ENCODE data around the gene RPL29. TPM values are rescaled to one million over a fixed set of nuclear protein-coding genes. Genes with fewer than 3 reads are reported as not detected.

Gene RPL29
- total RNA-seq, 4 donors from 2014 or later = 786 to 1,908 (median 1,382) TPM

DNA sequence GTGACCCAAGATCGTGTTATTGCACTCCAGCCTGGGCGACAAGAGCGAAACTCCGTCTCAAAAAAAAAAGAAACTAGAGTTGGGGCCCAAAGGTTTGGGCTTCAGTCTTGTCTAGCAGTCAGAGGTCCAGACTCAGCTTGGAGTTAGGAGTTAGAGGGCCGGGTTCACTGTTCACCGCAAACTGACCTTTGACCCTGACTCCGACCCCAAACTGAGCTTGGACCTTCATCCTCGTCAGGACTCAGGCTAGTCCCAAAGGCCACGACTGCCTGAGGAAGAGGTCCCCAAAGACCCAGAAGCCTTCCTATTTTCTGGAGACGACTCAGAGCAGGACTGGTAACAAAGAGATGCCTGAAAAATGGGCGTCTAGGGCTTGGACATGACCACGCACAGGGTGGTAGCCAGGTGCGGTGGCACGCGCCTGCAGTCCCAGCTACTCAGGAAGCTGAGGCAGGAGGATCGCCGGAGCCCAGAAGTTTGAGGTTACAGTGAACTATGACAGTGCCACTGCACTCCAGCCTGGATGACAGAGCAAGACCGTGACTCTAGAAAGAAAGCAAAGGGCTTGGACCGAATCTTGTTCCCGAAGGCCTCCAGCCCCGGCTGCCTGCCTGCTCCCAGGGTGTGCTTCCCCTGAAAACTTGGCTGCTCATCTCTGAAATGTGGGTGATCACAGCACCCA is 22.8 kb upstream of the RPL29 start:
- H3K36me3 ChIP-seq = no peaks in the 10 kb centered on the region
- H3K9me3 ChIP-seq = no peaks in the 10 kb centered on the region
- H3K4me3 ChIP-seq = no peak overlapping the region
- TF ChIP-seq EP300 (IDR thresholded peaks at IDR 0.05) = no peak
- no peak for TF ChIP-seq POLR2AphosphoS5 (IDR thresholded peaks at IDR 0.05)
- TF ChIP-seq, protein P1, sequence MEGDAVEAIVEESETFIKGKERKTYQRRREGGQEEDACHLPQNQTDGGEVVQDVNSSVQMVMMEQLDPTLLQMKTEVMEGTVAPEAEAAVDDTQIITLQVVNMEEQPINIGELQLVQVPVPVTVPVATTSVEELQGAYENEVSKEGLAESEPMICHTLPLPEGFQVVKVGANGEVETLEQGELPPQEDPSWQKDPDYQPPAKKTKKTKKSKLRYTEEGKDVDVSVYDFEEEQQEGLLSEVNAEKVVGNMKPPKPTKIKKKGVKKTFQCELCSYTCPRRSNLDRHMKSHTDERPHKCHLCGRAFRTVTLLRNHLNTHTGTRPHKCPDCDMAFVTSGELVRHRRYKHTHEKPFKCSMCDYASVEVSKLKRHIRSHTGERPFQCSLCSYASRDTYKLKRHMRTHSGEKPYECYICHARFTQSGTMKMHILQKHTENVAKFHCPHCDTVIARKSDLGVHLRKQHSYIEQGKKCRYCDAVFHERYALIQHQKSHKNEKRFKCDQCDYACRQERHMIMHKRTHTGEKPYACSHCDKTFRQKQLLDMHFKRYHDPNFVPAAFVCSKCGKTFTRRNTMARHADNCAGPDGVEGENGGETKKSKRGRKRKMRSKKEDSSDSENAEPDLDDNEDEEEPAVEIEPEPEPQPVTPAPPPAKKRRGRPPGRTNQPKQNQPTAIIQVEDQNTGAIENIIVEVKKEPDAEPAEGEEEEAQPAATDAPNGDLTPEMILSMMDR (IDR thresholded peaks at IDR 0.05) = no peak
- TF ChIP-seq POLR2A (IDR thresholded peaks at IDR 0.05; ENCODE audit: low read depth) = no peak
- H3K4me1 ChIP-seq = peaks cover 45 to 64% (median 55%) of the 10 kb centered on the region in 4 donors
- peak overlapping the region; percentile 59 to 74 (median 70) for H3K27ac ChIP-seq (replicated peaks in 1 of 4)
- H3K27me3 ChIP-seq = no peaks in the 10 kb centered on the region
- WGBS = 97% methylated on average over 10 of the region's 21 CpGs
- intact Hi-C loops (cut with DNase I) = loop anchor here (5.0 kb wide), 1 partner anchor 39 kb away; the partner anchor contains the start of gene DUSP7
- no peak for DNase-seq (ENCODE audit: extremely low spot score)

DNA sequence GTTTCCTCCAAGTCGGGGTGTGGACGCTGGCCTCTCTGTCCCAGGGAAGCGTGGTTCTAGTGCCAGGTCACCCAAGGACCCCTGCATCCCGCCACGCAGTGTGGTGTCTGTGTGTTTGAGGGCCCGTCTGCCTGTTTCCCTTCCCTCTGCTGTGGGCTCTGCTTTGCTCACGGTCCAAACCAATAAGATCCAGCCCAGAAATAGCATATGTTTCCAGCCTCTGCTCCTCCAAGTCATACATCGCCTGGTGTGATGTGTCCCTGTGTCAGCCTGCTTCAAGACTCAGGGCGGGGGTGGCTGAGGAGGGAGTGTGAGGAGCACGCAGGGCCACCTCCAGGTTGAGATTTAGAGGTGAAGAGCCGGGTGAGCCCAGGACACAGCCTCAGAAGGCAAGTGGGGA is 21.9 kb upstream of the RPL29 start:
- Histone ChIP-seq H3K4me3 (no peak overlapping the region), H3K36me3 (no peaks in the 10 kb centered on the region), H3K27me3 (no peaks in the 10 kb centered on the region), H3K9me3 (no peaks in the 10 kb centered on the region), H3K4me1 (peaks cover 36 to 64% (median 46%) of the 10 kb centered on the region in 4 donors), H3K27ac (replicated peaks in 1 of 4) (peak overlapping the region; percentile 24 to 59 (median 33))
- intact Hi-C loops (cut with DNase I) = loop anchor here (5.0 kb wide), 1 partner anchor 40 kb away; the partner anchor contains the start of gene DUSP7
- WGBS = 84% methylated on average over 11 of the region's 11 CpGs
- no peak for TF ChIP-seq POLR2AphosphoS5 (IDR thresholded peaks at IDR 0.05)
- no peak for TF ChIP-seq POLR2A (IDR thresholded peaks at IDR 0.05; ENCODE audit: low read depth)
- DNase-seq (ENCODE audit: extremely low spot score) = no peak

DNA sequence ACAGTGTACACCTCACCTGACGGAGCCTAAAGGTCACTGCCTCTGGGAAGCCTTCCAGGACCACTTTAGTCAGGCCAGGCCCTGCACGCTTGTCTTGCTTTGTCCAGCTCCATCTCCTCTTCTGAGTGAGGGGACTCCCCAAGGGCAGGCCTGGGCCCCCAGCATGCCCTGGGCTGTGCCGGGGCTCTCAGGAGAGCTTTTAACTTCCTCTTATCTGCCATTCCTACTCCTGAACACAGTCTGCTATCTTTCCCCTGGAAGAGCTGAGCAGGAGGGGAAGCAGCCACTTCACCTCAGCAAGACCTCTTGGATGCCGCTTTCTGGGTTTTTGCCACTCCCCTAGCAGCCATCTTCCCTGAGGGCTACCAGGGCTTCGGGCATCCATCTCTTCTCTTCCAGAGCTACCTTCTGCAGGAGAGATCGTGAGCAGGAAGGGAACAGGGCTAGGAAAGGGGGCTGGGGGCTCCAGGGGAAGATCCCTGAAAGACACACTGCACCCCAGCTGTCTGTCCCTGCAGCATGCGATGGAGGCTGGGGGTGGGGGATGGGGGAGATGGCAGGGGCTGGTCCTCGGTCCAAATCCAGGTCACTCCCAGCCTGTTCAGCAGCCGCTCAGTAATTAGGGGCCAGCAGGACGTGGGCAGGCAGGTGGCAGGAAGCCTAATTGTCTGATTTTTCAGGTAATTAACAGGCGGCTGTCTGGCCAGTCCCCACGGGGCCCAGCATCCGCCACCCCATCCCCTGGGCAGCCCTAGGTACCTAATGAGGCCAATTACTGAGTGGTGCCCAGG is 19.9 kb upstream of the RPL29 start:
- H3K4me3 ChIP-seq = no peak overlapping the region
- H3K9me3 ChIP-seq = no peaks in the 10 kb centered on the region
- intact Hi-C loops (cut with DNase I) = loop anchor here (5.0 kb wide), 1 partner anchor 42 kb away; the partner anchor contains the start of gene DUSP7
- no peak for DNase-seq (ENCODE audit: extremely low spot score)
- no peak for TF ChIP-seq POLR2A (IDR thresholded peaks at IDR 0.05; ENCODE audit: low read depth)
- no peaks in the 10 kb centered on the region for H3K36me3 ChIP-seq
- H3K27ac ChIP-seq (replicated peaks in 1 of 4) = no peak overlapping the region
- H3K27me3 ChIP-seq = no peaks in the 10 kb centered on the region
- peaks cover 17 to 47% (median 27%) of the 10 kb centered on the region in 4 donors for H3K4me1 ChIP-seq
- WGBS = 92% methylated on average over 13 of the region's 13 CpGs

DNA sequence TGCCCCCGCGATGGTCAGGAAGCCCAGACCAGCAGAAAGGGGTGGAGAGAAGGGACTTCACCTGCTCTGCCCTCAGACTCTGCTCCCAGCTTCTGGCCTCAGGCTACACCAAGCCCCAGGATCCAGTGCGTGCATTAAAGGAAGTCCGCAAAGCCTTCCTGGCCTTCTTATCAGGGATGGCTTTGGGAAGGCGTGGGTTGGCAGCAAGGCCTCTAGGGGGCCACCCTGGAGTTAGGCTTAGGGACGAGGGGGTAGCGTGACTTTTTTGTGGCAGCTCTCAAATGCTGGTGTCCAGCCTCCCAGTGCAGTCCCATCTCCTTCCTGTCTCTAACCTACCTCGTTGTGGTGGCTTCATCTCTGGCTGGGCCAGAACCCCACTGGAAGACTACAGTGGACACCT is 18.9 kb upstream of the RPL29 start:
- no peak for TF ChIP-seq POLR2A (IDR thresholded peaks at IDR 0.05; ENCODE audit: low read depth)
- TF ChIP-seq, protein P1 (IDR thresholded peaks at IDR 0.05) = peak in 1 of 3 experiments; percentile 14
- H3K4me1 ChIP-seq = peaks cover 7 to 37% (median 16%) of the 10 kb centered on the region in 4 donors
- 94% methylated on average over 6 of the region's 8 CpGs for WGBS
- intact Hi-C loops (cut with DNase I) = loop anchor here (5.0 kb wide), 1 partner anchor 43 kb away; the partner anchor contains the start of gene DUSP7
- H3K27me3 ChIP-seq = no peaks in the 10 kb centered on the region
- H3K27ac ChIP-seq (replicated peaks in 1 of 4) = no peak overlapping the region
- no peaks in the 10 kb centered on the region for H3K9me3 ChIP-seq
- H3K36me3 ChIP-seq = no peaks in the 10 kb centered on the region
- no peak for DNase-seq (ENCODE audit: extremely low spot score)
- H3K4me3 ChIP-seq = no peak overlapping the region

DNA sequence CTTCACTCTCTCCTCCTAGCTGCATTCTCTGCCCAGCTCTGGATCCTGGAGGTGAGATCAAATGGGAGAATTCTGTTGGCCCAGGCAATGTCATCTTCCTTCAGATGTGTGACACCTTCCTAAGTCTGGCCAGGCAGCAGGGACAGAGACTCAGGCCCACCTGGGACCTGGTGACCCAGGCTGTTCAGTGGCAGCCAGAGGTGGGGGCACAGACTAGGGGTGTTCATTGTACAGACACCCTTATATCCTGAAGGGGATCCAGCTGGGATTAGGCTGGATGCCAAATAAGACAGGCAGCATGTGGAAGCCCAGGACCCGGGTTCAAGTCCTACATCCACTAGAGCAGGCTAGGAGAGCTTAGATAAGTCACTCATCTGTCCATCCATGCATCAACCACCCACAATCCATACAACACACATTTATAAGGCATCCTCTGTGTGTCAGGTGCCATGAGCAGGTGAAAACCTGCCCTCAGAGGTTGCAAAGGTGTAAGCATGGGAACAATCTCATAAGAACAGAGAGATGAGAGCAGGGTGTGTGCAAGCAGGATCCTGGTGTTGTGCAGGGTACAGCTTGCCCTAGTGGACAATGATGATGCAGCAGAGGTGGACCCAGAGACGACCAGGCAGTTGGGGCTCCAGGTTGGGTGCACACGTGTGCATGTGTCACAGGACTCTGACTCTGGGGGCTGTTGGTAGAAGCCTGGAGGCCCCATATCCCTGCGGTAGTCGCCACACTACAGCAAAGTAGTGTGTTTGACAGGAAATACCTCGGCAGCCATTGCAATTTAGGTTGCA is 18.3 kb upstream of the RPL29 start:
- Histone ChIP-seq H3K4me1 (peaks cover under 1 to 31% (median 10%) of the 10 kb centered on the region in 4 donors), H3K27me3 (no peaks in the 10 kb centered on the region), H3K4me3 (no peak overlapping the region), H3K27ac (replicated peaks in 1 of 4) (no peak overlapping the region), H3K9me3 (no peaks in the 10 kb centered on the region), H3K36me3 (no peaks in the 10 kb centered on the region)
- intact Hi-C loops (cut with DNase I) = no loop called here
- WGBS = 94% methylated on average over 5 of the region's 6 CpGs
- TF ChIP-seq POLR2A (IDR thresholded peaks at IDR 0.05; ENCODE audit: low read depth) (no peak), POLR2AphosphoS5 (IDR thresholded peaks at IDR 0.05) (no peak), EP300 (IDR thresholded peaks at IDR 0.05) (no peak)
- TF ChIP-seq, protein P1 (IDR thresholded peaks at IDR 0.05) = no peak
- no peak for DNase-seq (ENCODE audit: extremely low spot score)

Data from esophagus muscularis mucosa (tissue), 4 donors.